CD4-positive, alpha-beta T cell (primary cell): ENCODE measurements around the gene THSD7A. TPM values are rescaled to one million over a fixed set of nuclear protein-coding genes. Genes with fewer than 3 reads are reported as not detected.

ENCODE experiments used
- ATAC-seq: fragments of 200-7000 bp; cut with Tn5 transposase; one replicate; pipeline ENCODE4 v1.10.0; 2022; ENCODE audit warnings: mild to moderate bottlenecking; ENCODE audit not compliant: poor library complexity
- CTCF ChIA-PET: fragments of 350-600 bp; sonication (Branson Sonifier 250); formaldehyde crosslinking; loops from one replicate; lab custom pipeline; 2021; ENCODE audit warnings: antibody characterized with exemption, inconsistent platforms; lab: Charles Lee
- POLR2A ChIA-PET: fragments of 350-600 bp; sonication (Branson Sonifier 250); formaldehyde crosslinking; loops from one replicate; lab custom pipeline; 2021; ENCODE audit warnings: antibody characterized with exemption, inconsistent platforms; lab: Charles Lee
- DNase-seq, 14 experiments: peaks; one replicate each; pipeline ENCODE4 v3.0.0-alpha.2; 2013 to 2020; ENCODE audit warnings: mixed read lengths in 2 of 14
- H3K27ac ChIP-seq, 2 donors: one replicate each; pipeline versions ENCODE4 v1.5.1 to v1.7.0; 2013; ENCODE audit warnings: low read length in 2 of 2, low read depth in 1 of 2, mild to moderate bottlenecking in 1 of 2
- H3K27me3 ChIP-seq, 2 experiments: 1 replicate in 1 of 2; 2 replicates in 1 of 2; pipeline versions ENCODE4 v1.6.1 to v1.7.0; 2013; ENCODE audit warnings: low read length in 2 of 2, control low read depth in 1 of 2, mild to moderate bottlenecking in 1 of 2, moderate library complexity in 1 of 2; ENCODE audit not compliant: insufficient read depth in 2 of 2, control insufficient read depth in 1 of 2
- H3K36me3 ChIP-seq: one replicate; pipeline ENCODE4 v1.6.1; 2013; ENCODE audit warnings: low read length, control low read depth; ENCODE audit not compliant: insufficient read depth
- H3K4me1 ChIP-seq: one replicate; pipeline ENCODE4 v1.6.1; 2013; ENCODE audit warnings: low read length, control low read depth; ENCODE audit not compliant: insufficient read depth
- H3K4me3 ChIP-seq: one replicate; pipeline ENCODE4 v1.5.1; 2013; ENCODE audit warnings: mild to moderate bottlenecking, low read length, moderate library complexity
- H3K9me3 ChIP-seq, 2 experiments: 1 replicate in 1 of 2; 2 replicates in 1 of 2; pipeline versions ENCODE4 v1.6.1 to v1.7.0; 2013; ENCODE audit warnings: low read length in 2 of 2, mild to moderate bottlenecking in 2 of 2, control low read depth in 1 of 2, moderate library complexity in 1 of 2; ENCODE audit not compliant: control insufficient read depth in 1 of 2, insufficient read depth in 1 of 2
- H3K27ac Mint-ChIP-seq: one replicate; pipeline ENCODE4 v1.8.0; 2020; ENCODE audit warnings: mixed read lengths
- H3K27me3 Mint-ChIP-seq: one replicate; pipeline ENCODE4 v1.8.0; 2021; ENCODE audit warnings: mixed read lengths
- H3K36me3 Mint-ChIP-seq: one replicate; pipeline ENCODE4 v1.8.0; 2021; ENCODE audit warnings: low read depth, mixed read lengths
- H3K4me1 Mint-ChIP-seq: one replicate; pipeline ENCODE4 v1.8.0; 2021; ENCODE audit warnings: low read depth, mixed read lengths
- H3K4me3 Mint-ChIP-seq: one replicate; pipeline ENCODE4 v1.8.0; 2020; ENCODE audit warnings: mild to moderate bottlenecking, mixed read lengths
- H3K9me3 Mint-ChIP-seq: one replicate; pipeline ENCODE4 v1.8.0; 2020; ENCODE audit warnings: mixed read lengths
- intact Hi-C, 2 experiments: fragments of 100-400 bp; cut with DNase I in 1 of 2; cut with micrococcal nuclease in 1 of 2; formaldehyde crosslinking; loops; one replicate each; pipeline versions ENCODE4 v1.15.1 to v1.9.0; 2023 to 2025; cut with DNase I, micrococcal nuclease
- total RNA-seq, 174 experiments: library from RNA in 2 of 174; stranded (reverse) in 2 of 174; gene quantifications; one replicate each; pipeline ENCODE4 v1.2.3 and lab custom pipeline; 2021 to 2026
- TF ChIP-seq, protein P1 (sequence below): fragments of 200-600 bp; IDR thresholded peaks from one replicate; pipeline ENCODE4 v1.8.0; 2022; ENCODE audit warnings: antibody characterized with exemption, mild to moderate bottlenecking

Gene THSD7A
- total RNA-seq, 2 experiments from 2014 or later: not detected

DNA sequence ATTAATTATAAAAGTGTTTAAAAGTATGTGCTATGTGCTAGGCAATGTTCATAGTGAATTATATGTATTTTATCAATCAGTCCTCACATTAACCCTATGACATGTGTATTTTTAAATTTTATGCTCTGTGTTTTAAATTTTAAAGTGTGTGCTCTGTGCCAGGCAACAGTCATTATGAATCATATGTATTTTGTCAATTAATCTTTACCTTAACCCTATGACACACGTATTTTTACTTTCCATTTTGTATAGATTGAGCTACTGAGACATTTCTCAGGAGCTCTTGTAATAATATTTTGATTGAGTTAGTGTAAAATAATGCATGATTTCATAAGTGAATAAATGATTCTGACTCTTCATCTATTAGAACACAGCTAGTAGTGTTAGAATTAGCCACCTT is 117.8 kb downstream of the THSD7A start:
- no peak for ATAC-seq
- H3K4me3 ChIP-seq: no peak overlapping the region
- H3K4me1 ChIP-seq: no peaks in the 10 kb centered on the region
- no peaks in the 10 kb centered on the region for H3K27me3 Mint-ChIP-seq
- H3K27ac ChIP-seq: no peak overlapping the region
- ChIA-PET CTCF (no interaction called here), POLR2A (no interaction called here)
- H3K36me3 Mint-ChIP-seq: no peaks in the 10 kb centered on the region
- DNase-seq: no peak
- intact Hi-C loops: no loop called here
- no peak overlapping the region for H3K27ac Mint-ChIP-seq
- H3K36me3 ChIP-seq: no peaks in the 10 kb centered on the region
- H3K4me3 Mint-ChIP-seq: no peak overlapping the region
- H3K9me3 ChIP-seq: no peaks in the 10 kb centered on the region
- H3K27me3 ChIP-seq: no peaks in the 10 kb centered on the region
- no peaks in the 10 kb centered on the region for H3K9me3 Mint-ChIP-seq
- TF ChIP-seq, protein P1, sequence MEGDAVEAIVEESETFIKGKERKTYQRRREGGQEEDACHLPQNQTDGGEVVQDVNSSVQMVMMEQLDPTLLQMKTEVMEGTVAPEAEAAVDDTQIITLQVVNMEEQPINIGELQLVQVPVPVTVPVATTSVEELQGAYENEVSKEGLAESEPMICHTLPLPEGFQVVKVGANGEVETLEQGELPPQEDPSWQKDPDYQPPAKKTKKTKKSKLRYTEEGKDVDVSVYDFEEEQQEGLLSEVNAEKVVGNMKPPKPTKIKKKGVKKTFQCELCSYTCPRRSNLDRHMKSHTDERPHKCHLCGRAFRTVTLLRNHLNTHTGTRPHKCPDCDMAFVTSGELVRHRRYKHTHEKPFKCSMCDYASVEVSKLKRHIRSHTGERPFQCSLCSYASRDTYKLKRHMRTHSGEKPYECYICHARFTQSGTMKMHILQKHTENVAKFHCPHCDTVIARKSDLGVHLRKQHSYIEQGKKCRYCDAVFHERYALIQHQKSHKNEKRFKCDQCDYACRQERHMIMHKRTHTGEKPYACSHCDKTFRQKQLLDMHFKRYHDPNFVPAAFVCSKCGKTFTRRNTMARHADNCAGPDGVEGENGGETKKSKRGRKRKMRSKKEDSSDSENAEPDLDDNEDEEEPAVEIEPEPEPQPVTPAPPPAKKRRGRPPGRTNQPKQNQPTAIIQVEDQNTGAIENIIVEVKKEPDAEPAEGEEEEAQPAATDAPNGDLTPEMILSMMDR: no peak
- no peaks in the 10 kb centered on the region for H3K4me1 Mint-ChIP-seq

DNA sequence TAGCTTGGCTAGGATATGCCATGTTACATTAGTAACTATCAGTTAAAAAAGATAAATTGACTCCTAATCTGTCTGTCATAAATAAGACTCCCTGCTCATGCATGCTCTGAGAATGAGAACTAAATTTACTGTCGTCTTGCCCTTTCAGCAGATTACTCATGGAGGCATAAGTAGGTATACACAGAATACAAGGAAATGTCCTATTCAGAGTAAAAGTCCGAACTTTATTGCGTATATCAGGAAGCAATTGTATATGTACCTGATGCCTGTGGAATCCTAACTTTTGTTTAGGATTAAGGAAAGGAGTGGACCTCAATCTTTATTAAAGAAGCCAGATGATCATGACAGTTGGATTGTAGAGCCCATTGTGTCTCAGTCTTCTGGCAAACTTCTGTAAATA is 118.6 kb downstream of the THSD7A start:
- Mint-ChIP-seq H3K27ac (no peak overlapping the region), H3K36me3 (no peaks in the 10 kb centered on the region), H3K27me3 (no peaks in the 10 kb centered on the region), H3K4me3 (no peak overlapping the region), H3K4me1 (no peaks in the 10 kb centered on the region), H3K9me3 (no peaks in the 10 kb centered on the region)
- Histone ChIP-seq H3K27me3 (no peaks in the 10 kb centered on the region), H3K27ac (no peak overlapping the region), H3K4me3 (no peak overlapping the region), H3K4me1 (no peaks in the 10 kb centered on the region), H3K36me3 (no peaks in the 10 kb centered on the region), H3K9me3 (no peaks in the 10 kb centered on the region)
- DNase-seq: no peak
- ATAC-seq: no peak
- intact Hi-C loops: no loop called here
- ChIA-PET CTCF (no interaction called here), POLR2A (no interaction called here)
- TF ChIP-seq, protein P1: no peak

- DNase-seq (no peak), ATAC-seq (no peak)
- POLR2A ChIA-PET: no interaction called here
- intact Hi-C loops: no loop called here
- CTCF ChIA-PET: no interaction called here
- no peak overlapping the region for H3K27ac ChIP-seq
- Mint-ChIP-seq H3K36me3 (no peaks in the 10 kb centered on the region), H3K27me3 (no peaks in the 10 kb centered on the region), H3K4me3 (no peak overlapping the region), H3K4me1 (no peaks in the 10 kb centered on the region), H3K9me3 (no peaks in the 10 kb centered on the region), H3K27ac (no peak overlapping the region)
- H3K36me3 ChIP-seq: no peaks in the 10 kb centered on the region
- TF ChIP-seq, protein P1: no peak
- no peaks in the 10 kb centered on the region for H3K9me3 ChIP-seq
- H3K27me3 ChIP-seq: no peaks in the 10 kb centered on the region
- no peak overlapping the region for H3K4me3 ChIP-seq
- no peaks in the 10 kb centered on the region for H3K4me1 ChIP-seq
Observed at GRCh38 chr7:11710377-11710776, 121.6 kb downstream of the THSD7A start.
